NT2/D1 (cell line): ENCODE data around the gene GRIK1.

Experiments used
- SUZ12 ChIP-seq: IDR thresholded peaks from 2 replicates; pipeline ENCODE4 v1.6.1; 2011; ENCODE audit not compliant: insufficient read length, insufficient read depth; ENCODE audit errors: extremely low read depth
- YY1 ChIP-seq: IDR thresholded peaks from 2 replicates; pipeline ENCODE4 v1.6.1; 2011; ENCODE audit not compliant: insufficient read length, insufficient read depth

DNA sequence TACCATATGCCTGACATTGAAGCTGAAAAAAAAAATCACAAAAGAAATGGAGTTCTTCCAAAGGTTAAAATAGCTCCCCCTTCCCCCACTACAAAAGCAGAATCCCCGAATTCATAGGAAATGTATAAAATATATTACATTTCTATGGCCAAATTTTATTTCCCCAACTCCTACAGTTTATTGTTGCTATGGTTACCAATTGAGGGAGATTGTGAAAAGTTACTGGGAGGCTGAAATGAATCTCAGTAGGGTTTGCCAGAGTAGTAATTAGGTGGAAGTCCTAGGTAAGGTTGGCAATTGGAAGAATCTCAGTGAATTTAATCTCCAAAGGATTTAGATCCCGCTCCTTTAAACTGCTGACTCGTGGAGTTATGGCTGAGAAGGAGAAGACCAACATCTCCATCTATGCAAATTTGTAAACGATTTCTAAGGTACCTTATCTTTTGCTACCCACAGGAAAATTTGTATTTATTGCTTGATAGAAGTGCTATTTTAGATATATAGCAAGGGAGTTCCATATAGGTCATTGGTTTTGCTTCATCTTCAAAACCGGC is 359.0 kb downstream of the GRIK1 start:
- TF ChIP-seq SUZ12 (no peak), YY1 (no peak)
